DOHH2 (cell line): ENCODE results near the gene MTCH1.

Experiments
- EZH2phosphoT487 ChIP-seq: fragments of 200-600 bp; sonication (generic); IDR thresholded peaks from 2 replicates; pipeline ENCODE4 v1.6.1; 2017; ENCODE audit warnings: borderline replicate concordance, mild to moderate bottlenecking, antibody characterized with exemption, low read length, moderate library complexity, mixed read lengths
- TF ChIP-seq, protein P1 (sequence below): fragments of 200-600 bp; sonication (generic); IDR thresholded peaks from one replicate; pipeline ENCODE4 v1.5.1; 2014; ENCODE audit warnings: antibody characterized with exemption, mild to moderate bottlenecking, low read depth, low read length; ENCODE audit not compliant: poor library complexity, severe bottlenecking

DNA sequence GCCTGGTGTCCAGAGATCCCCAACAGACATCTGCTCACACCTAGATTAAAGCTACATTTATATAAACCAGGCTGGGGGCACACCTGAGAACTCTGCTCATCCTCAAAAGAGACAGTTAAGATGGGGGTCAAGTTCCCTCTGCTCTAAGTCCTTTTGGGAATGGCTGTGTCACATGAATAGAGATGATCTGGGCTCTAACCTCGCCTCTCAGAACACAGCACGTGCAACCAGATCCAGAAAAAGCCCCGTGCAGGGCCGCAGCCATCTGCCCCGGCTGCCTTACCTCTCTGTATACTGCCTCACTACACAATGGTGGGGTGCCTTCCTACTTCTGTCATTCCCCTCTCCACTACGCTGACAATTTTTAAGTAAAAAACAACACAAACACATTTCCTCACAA is 5.9 kb downstream of the MTCH1 start:
- TF ChIP-seq EZH2phosphoT487 = no peak
- TF ChIP-seq, protein P1, sequence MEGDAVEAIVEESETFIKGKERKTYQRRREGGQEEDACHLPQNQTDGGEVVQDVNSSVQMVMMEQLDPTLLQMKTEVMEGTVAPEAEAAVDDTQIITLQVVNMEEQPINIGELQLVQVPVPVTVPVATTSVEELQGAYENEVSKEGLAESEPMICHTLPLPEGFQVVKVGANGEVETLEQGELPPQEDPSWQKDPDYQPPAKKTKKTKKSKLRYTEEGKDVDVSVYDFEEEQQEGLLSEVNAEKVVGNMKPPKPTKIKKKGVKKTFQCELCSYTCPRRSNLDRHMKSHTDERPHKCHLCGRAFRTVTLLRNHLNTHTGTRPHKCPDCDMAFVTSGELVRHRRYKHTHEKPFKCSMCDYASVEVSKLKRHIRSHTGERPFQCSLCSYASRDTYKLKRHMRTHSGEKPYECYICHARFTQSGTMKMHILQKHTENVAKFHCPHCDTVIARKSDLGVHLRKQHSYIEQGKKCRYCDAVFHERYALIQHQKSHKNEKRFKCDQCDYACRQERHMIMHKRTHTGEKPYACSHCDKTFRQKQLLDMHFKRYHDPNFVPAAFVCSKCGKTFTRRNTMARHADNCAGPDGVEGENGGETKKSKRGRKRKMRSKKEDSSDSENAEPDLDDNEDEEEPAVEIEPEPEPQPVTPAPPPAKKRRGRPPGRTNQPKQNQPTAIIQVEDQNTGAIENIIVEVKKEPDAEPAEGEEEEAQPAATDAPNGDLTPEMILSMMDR = no peak
